GM12878 (cell line): ENCODE data around the gene BCL2. TPM values are rescaled to one million over a fixed set of nuclear protein-coding genes. Genes with fewer than 3 reads are reported as not detected.
A peak's percentile ranks its signal among the peaks of the same experiment; 100 is the strongest.

ENCODE experiments used
- ATAC-seq: fragments of 200-7000 bp; cut with Tn5 transposase; 3 replicates; pipeline ENCODE4 v1.9.1; 2020; ENCODE audit warnings: mild to moderate bottlenecking, moderate library complexity
- BruUV-seq: library from RNA; stranded (reverse); fragments of 400-500 nt; replicated peaks from 2 replicates; lab custom pipeline; 2021; lab: Mats Ljungman, UMichigan
- CTCF ChIA-PET: fragments of 300-600 bp; sonication (Branson Sonifier 250); formaldehyde crosslinking; extraction: SDS; loops from one replicate; lab custom pipeline; 2021; ENCODE audit warnings: inconsistent platforms; lab: Yijun Ruan, JAX
- POLR2A ChIA-PET: fragments of 350-600 bp; formaldehyde crosslinking; extraction: SDS; loops from one replicate; lab custom pipeline; 2021; ENCODE audit warnings: inconsistent platforms; lab: Charles Lee
- RAD21 ChIA-PET: fragments of 300-600 bp; sonication (Branson Sonifier 250); formaldehyde crosslinking; loops from one replicate; lab custom pipeline; 2023; ENCODE audit warnings: antibody characterized with exemption; ENCODE audit not compliant: unreplicated experiment; lab: Charles Lee
- SMC1A ChIA-PET: fragments of 300-600 bp; sonication (Branson Sonifier 250); formaldehyde crosslinking; loops from one replicate; lab custom pipeline; 2023; ENCODE audit not compliant: unreplicated experiment, uncharacterized antibody; lab: Charles Lee
- DNase-seq: peaks from one replicate; pipeline ENCODE4 v3.0.0-alpha.2; 2011; ENCODE audit warnings: low read depth, low spot score
- FAIRE-seq: peaks from 3 replicates; lab custom pipeline; 2011; peaks lifted over from hg19 to GRCh38; lab: Jason Lieb, UNC
- H2AFZ ChIP-seq: 2 replicates; pipeline ENCODE4 v1.6.0; 2011; ENCODE audit warnings: low read depth, low read length, control low read depth; ENCODE audit not compliant: control insufficient read depth
- H3K27ac ChIP-seq: 2 replicates; pipeline ENCODE4 v1.5.1; 2011; ENCODE audit warnings: control low read depth; ENCODE audit not compliant: control insufficient read depth, insufficient read depth
- H3K27me3 ChIP-seq, 2 experiments: replicated peaks in 1 of 2; 2 replicates each; pipeline versions ENCODE4 v1.6.0 to v1.6.1; 2011; ENCODE audit warnings: low read length in 1 of 2; ENCODE audit not compliant: control insufficient read depth in 2 of 2, insufficient read depth in 2 of 2
- H3K36me3 ChIP-seq, 2 experiments: 2 replicates each; pipeline ENCODE4 v1.5.1; 2011; ENCODE audit warnings: low read length in 1 of 2; ENCODE audit not compliant: control insufficient read depth in 2 of 2, insufficient read depth in 2 of 2
- H3K4me1 ChIP-seq: 2 replicates; pipeline ENCODE4 v1.6.1; 2011; ENCODE audit warnings: mild to moderate bottlenecking, low read length, moderate library complexity, mixed read lengths; ENCODE audit not compliant: control insufficient read depth, insufficient read depth
- H3K4me2 ChIP-seq: 2 replicates; pipeline ENCODE4 v1.6.0; 2011; ENCODE audit warnings: control low read depth; ENCODE audit not compliant: control insufficient read depth, insufficient read depth
- H3K4me3 ChIP-seq: fragments of 200-600 bp; sonication (generic); 2 replicates; pipeline ENCODE4 v1.5.1; 2016
- H3K79me2 ChIP-seq: 2 replicates; pipeline ENCODE4 v1.6.0; 2011; ENCODE audit warnings: low read length; ENCODE audit not compliant: control insufficient read depth, insufficient read depth
- H3K9ac ChIP-seq: 2 replicates; pipeline ENCODE4 v1.8.0; 2011; ENCODE audit warnings: low read length, control low read depth, mixed read lengths; ENCODE audit not compliant: control insufficient read depth, insufficient read depth
- H3K9me3 ChIP-seq: replicated peaks from 3 replicates; pipeline ENCODE4 v1.5.1; 2011; ENCODE audit warnings: mild to moderate bottlenecking, low read length; ENCODE audit not compliant: control insufficient read depth, insufficient read depth
- H4K20me1 ChIP-seq: 2 replicates; pipeline ENCODE4 v1.6.0; 2011; ENCODE audit not compliant: control insufficient read depth, insufficient read depth
- BRCA1 ChIP-seq: IDR thresholded peaks from 2 replicates; pipeline ENCODE4 v1.6.1; 2011; ENCODE audit warnings: low read depth, low read length, improper control_type of control experiment
- ESRRA ChIP-seq: IDR thresholded peaks from 2 replicates; pipeline ENCODE4 v1.6.1; 2012; ENCODE audit warnings: mild to moderate bottlenecking, low read length, improper control_type of control experiment
- ETV6 ChIP-seq, 2 experiments: fragments of 450-650 bp in 1 of 2; IDR thresholded peaks in 1 of 2; conservative IDR thresholded peaks in 1 of 2; 2 replicates each; pipeline ENCODE4 v1.6.1; 2014; ENCODE audit warnings: antibody characterized with exemption in 1 of 2, borderline replicate concordance in 1 of 2, low read depth in 1 of 2, mild to moderate bottlenecking in 1 of 2, moderate library complexity in 1 of 2
- IKZF2 ChIP-seq, 2 experiments: fragments of 450-650 bp; IDR thresholded peaks; 2 replicates each; pipeline ENCODE4 v1.6.1; 2017; ENCODE audit warnings: mild to moderate bottlenecking in 2 of 2, moderate library complexity in 2 of 2
- LARP7 ChIP-seq: fragments of 450-650 bp; IDR thresholded peaks from 2 replicates; pipeline ENCODE4 v1.6.1; 2017; ENCODE audit warnings: mild to moderate bottlenecking
- MAX ChIP-seq: IDR thresholded peaks from 2 replicates; pipeline ENCODE4 v1.6.1; 2012; ENCODE audit warnings: low read depth, low read length, improper control_type of control experiment
- MTA3 ChIP-seq: IDR thresholded peaks from 2 replicates; pipeline ENCODE4 v1.6.1; 2012; ENCODE audit warnings: low read length, inconsistent platforms, borderline replicate concordance
- MYB ChIP-seq: fragments of 150-350 bp; IDR thresholded peaks from 2 replicates; pipeline ENCODE4 v1.6.1; 2014; ENCODE audit warnings: mild to moderate bottlenecking, low read depth, low read length, borderline replicate concordance
- RCOR1 ChIP-seq: conservative IDR thresholded peaks from 2 replicates; pipeline ENCODE4 v1.6.1; 2012; ENCODE audit warnings: low read depth, low read length, improper control_type of control experiment
- SKIL ChIP-seq: fragments of 450-650 bp; IDR thresholded peaks from 2 replicates; pipeline ENCODE4 v1.6.1; 2017; ENCODE audit warnings: mild to moderate bottlenecking, low read depth, inconsistent platforms; ENCODE audit not compliant: poor library complexity, severe bottlenecking
- TARDBP ChIP-seq: IDR thresholded peaks from 2 replicates; pipeline ENCODE4 v1.6.1; 2016; ENCODE audit warnings: borderline replicate concordance
- USF2 ChIP-seq: IDR thresholded peaks from 2 replicates; pipeline ENCODE4 v1.6.1; 2011; ENCODE audit warnings: low read depth, low read length, improper control_type of control experiment, borderline replicate concordance
- ZBTB40 ChIP-seq: fragments of 450-650 bp; IDR thresholded peaks from 2 replicates; pipeline ENCODE4 v1.6.1; 2016; ENCODE audit warnings: mild to moderate bottlenecking, moderate library complexity, borderline replicate concordance
- WGBS: methylation state at CpG from one replicate; pipeline ENCODE4 v1.1.6; 2016; ENCODE audit warnings: low lambda C conversion rate; ENCODE audit not compliant: insufficient replicate concordance, insufficient coverage; ENCODE audit errors: missing lambda C conversion rate; 5-methylcytosine and 5-hydroxymethylcytosine counted together
- in situ Hi-C: fragments of 300-500 bp; cut with MboI; formaldehyde crosslinking; loops from 9 replicates; pipeline ENCODE4 v1.14.3; 2018; ENCODE audit warnings: mixed read lengths
- intact Hi-C: fragments of 100-400 bp; cut with micrococcal nuclease; formaldehyde crosslinking; loops from one replicate; pipeline ENCODE4 v1.14.2; 2022; ENCODE audit not compliant: unreplicated experiment
- polyA plus RNA-seq, 11 experiments: library from polyadenylated mRNA; depleted of rRNA in 4 of 11; unstranded in 6 of 11; stranded (reverse) in 5 of 11; fragments of >200 nt; fragmentation: Nextera tagmentation in 4 of 11; fragmentation: Illumina TruSeq in 1 of 11; extraction: Ambion mirVana in 4 of 11; extraction: Trizol in 1 of 11; gene quantifications; 1 replicate in 1 of 11; 2 replicates in 10 of 11; pipeline versions ENCODE4 v1.2.1 to v1.2.3, GENCODE V29; 2011 to 2016; ENCODE audit warnings: inconsistent platforms in 2 of 11, missing spikeins in 2 of 11, low read depth in 1 of 11
- total RNA-seq, 4 experiments: library from RNA; depleted of rRNA in 3 of 4; stranded (reverse); fragments of >200 nt in 3 of 4; fragmentation: Illumina TruSeq in 1 of 4; extraction: Trizol in 1 of 4; gene quantifications; 2 replicates each; pipeline versions ENCODE4 v1.2.1 to v1.2.3, GENCODE V29; 2013 to 2021

BCL2 gene
- total and polyA plus RNA-seq, 10 of the 15 experiments (the other 5 are each of a cell fraction or from before 2014, with no cell fraction given), result 4.1 to 47.8 (median 19.3) TPM

- H4K20me1 ChIP-seq, result no peaks in the 10 kb centered on the region
- H3K4me1 ChIP-seq, result peaks cover 24% of the 10 kb centered on the region
- no TSS peak for BruUV-seq
- 0% methylated on average over 57 of the region's 66 CpGs for WGBS
- H3K36me3 ChIP-seq, result no peaks in the 10 kb centered on the region
- peak overlapping the region; percentile 90 for H3K27ac ChIP-seq
- POLR2A ChIA-PET, result interaction anchor here (0.8 to 3.9 kb wide), 14 partner anchors 11 to 211 kb away, joined by 3 to 67 read pairs (median 5); no protein-coding TSS in a partner anchor
- H3K79me2 ChIP-seq, result peaks cover 77% of the 10 kb centered on the region
- RAD21 ChIA-PET, result interaction anchor here (0.5 to 3.9 kb wide), 30 partner anchors 11 to 301 kb away, joined by 3 to 115 read pairs (median 6); no protein-coding TSS in a partner anchor
- ATAC-seq (peak; percentile 65), DNase-seq (no peak), FAIRE-seq (no peak)
- intact Hi-C loops, result loop anchor here (1.0 to 2.0 kb wide), 3 partner anchors 63 to 163 kb away; no protein-coding TSS in a partner anchor
- H3K4me2 ChIP-seq, result peak overlapping the region; percentile 88
- CTCF ChIA-PET, result interaction anchor here (0.6 to 3.8 kb wide), 41 partner anchors 9 to 301 kb away, joined by 3 to 95 read pairs (median 6); no protein-coding TSS in a partner anchor
- H3K27me3 ChIP-seq, result no peaks in the 10 kb centered on the region
- SMC1A ChIA-PET, result interaction anchor here (0.6 to 3.9 kb wide), 41 partner anchors 11 to 301 kb away, joined by 3 to 55 read pairs (median 6); no protein-coding TSS in a partner anchor
- H3K9ac ChIP-seq, result peak overlapping the region; percentile 97
- H3K4me3 ChIP-seq, result peak overlapping the region; percentile 98
- H2AFZ ChIP-seq, result no peak overlapping the region
- H3K9me3 ChIP-seq, result no peaks in the 10 kb centered on the region
- in situ Hi-C loops, result loop anchor here (5.0 kb wide), 1 partner anchor 176 kb away; no protein-coding TSS in a partner anchor
- TF ChIP-seq LARP7, result peak; percentile 85; the same call in 1 of the 2 replicates
- TF ChIP-seq ETV6 (conservative IDR thresholded peaks at IDR 0.05 in 1 of 2, IDR thresholded peaks at IDR 0.05 in 1 of 2; ENCODE audit: borderline replicate concordance in 1 of 2, low read depth in 1 of 2), result no peak; a peak in 1 of 4 replicates
- no peak for TF ChIP-seq ZBTB40
- peak; percentile 85; the same call in 1 of the 2 replicates for TF ChIP-seq TARDBP
- TF ChIP-seq MAX, result peak; percentile 86
- TF ChIP-seq ESRRA, result peak; percentile 79; the same call in 1 of the 2 replicates
- TF ChIP-seq USF2, result peak; percentile 37; the same call in 1 of the 2 replicates
- TF ChIP-seq BRCA1, result 0 out of 2 replicates have a peak, but pooled peaks have one; percentile 21
- peak in 1 of 2 experiments; percentile 69; a peak in 1 of 4 replicates for TF ChIP-seq IKZF2 (IDR thresholded peaks at IDR 0.05)
- TF ChIP-seq SKIL, result peak; percentile 12
- no peak for TF ChIP-seq RCOR1
- 0 out of 2 replicates have a peak, but pooled peaks have one; percentile 31 for TF ChIP-seq MYB
- no peak for TF ChIP-seq MTA3
Observed at GRCh38 chr18:63317982-63318888, 1.3 kb downstream of the BCL2 start.
